ENCODE data around the gene CSF1R. TPM values are rescaled to one million over a fixed set of nuclear protein-coding genes. Genes with fewer than 3 reads are reported as not detected.

The CSF1R gene
- total and polyA plus RNA-seq, 2 of the 8 experiments (the other 6 are each of a cell fraction or from before 2014, with no cell fraction given), result 0.12 TPM; not detected in 1

GRCh38 chr5:150116667-150117400 is 30.5 kb upstream of the CSF1R start (continued):
- no peak for TF ChIP-seq GABPA (IDR thresholded peaks at IDR 0.05; ENCODE audit: borderline replicate concordance, insufficient read depth, low read length)
- TF ChIP-seq HDAC6 (IDR thresholded peaks at IDR 0.05; ENCODE audit: low read depth, low read length), result no peak
- no peak for TF ChIP-seq SP4 (IDR thresholded peaks at IDR 0.05; ENCODE audit: low read length)
- TF ChIP-seq TCF12 (IDR thresholded peaks at IDR 0.05; ENCODE audit: low read depth, low read length), result no peak
- TF ChIP-seq RAD21 (IDR thresholded peaks at IDR 0.05 in 1 of 2, conservative IDR thresholded peaks at IDR 0.05 in 1 of 2; ENCODE audit: low read depth in 2 of 2, low read length in 2 of 2), result no peak
